MV-4-11 (cell line): Measurements from ENCODE around the gene SGCA.

ENCODE experiments used
- DNase-seq: peaks from one replicate; lab custom pipeline; 2025; lab: John Stamatoyannopoulos, UW

Gene SGCA

GRCh38 chr17:50182783-50183420 lies 17.1 kb downstream of the SGCA start:
- no peak for DNase-seq

DNA sequence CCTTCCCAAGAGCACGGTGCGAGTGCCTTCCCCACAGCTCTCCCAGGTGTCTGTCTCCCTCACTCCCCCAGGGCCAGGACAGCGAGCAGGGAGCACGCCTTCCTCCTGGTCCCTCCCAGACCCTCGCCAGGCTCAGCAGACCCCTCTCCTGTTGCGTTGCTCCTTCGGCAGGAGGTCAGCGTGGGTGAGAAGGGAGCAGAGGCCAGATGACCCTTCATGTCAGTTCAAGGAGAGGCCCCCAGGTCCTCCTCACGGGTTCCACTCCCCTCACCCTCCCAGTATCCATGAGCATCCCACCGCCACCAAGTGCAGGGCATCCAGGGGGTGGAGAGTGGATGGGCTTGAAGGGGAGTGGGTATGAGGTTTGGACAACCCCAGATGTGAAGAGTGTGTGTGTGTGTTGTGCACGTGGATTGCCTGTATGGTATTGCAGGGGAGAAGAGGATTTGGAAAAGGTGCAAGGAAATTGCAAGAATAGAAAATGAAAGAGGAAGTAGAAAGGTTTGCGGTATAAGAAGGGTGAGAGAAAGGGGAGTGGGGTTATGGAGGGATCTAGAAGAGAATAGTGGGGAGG lies 17.7 kb downstream of the SGCA start:
- peak; percentile 87 for DNase-seq

- no peak for DNase-seq
Observed at GRCh38 chr17:50184064-50184463, 18.3 kb downstream of the SGCA start.

GRCh38 chr17:50184611-50185398 lies 19.0 kb downstream of the SGCA start:
- peak; percentile 70 for DNase-seq

DNA sequence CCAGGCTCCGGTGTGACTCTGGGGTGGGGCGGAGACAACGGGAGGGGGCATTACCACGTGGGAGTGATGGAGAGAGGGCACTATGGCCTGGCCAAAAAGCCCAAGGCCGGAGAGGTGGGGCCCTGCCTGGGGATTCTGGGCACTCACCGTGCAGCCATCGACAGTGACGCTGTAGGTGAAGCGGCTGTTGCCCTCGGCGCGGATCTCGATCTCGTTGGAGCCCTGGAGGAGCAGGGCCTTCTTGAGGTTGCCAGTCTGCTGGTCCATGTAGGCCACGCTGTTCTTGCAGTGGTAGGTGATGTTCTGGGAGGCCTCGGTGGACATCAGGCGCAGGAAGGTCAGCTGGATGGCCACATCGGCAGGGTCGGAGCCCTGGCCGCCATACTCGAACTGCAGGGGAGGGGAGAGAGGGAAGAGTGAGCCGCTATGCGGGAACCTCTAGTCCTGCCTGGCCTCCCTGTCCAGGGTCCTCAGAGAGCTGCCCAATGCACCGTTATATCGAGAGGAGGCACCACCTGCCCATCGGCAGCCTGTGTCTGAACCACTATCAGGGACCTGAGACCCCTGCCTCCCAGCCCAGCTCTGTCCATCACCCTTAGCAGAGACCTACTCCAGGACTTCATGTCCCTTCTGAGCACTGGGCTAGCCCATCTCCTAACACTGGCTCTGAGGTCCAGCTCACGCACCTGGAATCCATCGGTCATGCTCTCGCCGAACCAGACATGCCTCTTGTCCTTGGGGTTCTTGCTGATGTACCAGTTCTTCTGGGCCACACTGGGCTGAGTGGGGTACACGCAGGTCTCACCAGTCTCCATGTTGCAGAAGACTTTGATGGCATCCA lies 20.0 kb downstream of the SGCA start:
- DNase-seq: no peak

GRCh38 chr17:50186661-50187393 lies 21.0 kb downstream of the SGCA start:
- DNase-seq: no peak

DNA sequence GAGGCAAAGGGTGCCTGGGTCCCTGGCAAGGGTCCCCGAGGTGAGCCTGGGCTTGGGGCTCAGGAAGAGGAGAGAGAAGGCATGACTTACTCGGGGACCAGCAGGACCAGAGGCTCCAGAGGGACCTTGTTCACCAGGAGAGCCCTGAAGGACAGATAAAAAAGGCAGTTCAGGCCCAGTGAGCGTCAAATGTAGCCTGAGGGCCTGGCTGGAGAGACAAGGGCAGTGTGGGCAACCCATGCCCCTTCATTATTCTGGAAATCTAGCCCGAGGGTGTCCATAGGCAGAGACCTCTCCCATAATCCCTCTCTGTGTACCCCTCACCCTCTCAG lies 21.6 kb downstream of the SGCA start:
- DNase-seq: no peak

DNA sequence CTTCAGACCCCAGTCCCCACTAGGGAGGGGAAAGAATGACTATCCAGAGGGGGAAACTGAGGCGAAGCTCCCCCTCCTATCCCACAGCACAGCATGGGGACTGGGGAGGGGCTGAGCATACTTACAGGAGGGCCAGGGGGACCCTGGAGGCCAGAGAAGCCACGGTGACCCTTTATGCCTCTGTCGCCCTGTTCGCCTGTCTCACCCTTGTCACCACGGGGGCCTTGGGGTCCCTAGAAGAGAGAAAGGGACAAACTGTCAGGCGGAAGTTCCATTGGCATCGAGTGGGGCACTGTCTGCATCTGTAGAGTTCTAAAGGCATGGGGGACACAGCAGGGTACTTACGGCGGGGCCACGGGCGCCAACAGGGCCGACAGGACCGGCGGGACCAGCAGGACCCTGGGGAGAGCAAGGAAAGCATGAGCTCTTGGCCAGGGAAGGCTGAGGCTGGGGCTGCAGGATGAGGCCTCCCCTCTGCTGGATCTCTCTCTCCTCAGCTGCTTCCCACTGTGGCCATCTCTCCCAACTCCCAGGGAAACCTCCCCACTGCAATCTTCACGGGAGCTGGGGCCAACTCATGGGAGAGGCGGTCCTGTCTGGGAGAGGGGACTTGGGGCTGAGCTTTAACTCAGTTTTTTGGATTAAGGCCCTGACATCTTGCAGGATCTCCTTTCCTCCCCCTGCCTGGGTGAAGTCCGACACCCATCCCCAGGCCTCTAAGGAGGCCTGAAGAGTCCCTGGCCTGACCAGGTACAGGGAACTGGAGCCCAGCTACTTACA lies 22.1 kb downstream of the SGCA start:
- DNase-seq: no peak

DNA sequence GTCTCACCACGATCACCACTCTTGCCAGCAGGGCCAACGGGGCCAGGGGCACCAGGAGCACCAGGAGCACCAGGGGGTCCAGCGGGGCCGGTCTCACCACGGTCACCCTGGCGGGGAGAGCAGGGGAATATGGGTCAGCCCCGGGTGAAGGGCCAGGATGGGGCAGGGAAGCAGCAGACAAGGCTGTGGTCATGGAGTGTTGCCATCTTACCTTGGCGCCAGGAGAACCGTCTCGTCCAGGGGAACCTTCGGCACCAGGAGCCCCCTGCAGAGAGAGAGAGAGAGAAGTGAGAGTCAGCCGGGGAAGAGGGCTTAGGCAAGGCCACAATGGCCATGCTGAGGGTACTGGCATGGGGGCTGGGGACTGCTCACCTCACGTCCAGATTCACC lies 22.7 kb downstream of the SGCA start:
- no peak for DNase-seq

- no peak for DNase-seq
Observed at GRCh38 chr17:50188921-50189549, 23.2 kb downstream of the SGCA start.

DNA sequence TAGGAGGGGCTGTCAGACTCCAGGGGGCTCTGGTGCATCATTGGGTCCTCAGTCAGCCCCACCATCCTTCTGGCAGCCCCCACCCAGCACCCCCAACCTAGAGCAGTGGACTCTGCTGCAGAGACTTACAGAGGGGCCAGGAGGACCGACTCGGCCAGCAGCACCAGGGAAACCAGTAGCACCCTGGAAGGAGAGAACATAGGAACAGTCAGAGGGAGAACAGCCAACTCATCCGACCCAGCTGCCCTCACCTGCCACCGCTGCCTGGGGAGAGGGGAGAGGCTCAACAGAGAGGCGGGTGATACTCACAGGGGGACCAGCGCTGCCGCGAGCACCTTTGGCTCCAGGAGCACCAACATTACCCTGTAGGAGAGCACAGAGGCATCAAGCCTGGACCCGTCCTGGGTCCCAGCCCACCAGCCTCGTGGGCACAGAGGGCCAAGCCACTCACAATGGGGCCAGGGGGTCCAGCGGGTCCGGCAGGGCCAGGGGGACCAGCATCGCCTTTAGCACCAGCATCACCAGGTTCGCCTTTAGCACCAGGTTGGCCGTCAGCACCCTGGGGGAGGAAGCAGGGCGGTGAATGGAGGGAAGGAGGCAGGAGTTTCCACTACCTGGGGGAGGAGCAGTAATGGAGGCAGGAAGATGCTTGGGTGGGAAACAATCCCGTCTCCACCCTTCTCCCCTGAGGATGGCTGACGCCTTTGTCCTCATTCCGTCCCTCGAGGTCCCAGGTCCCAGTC lies 23.9 kb downstream of the SGCA start:
- no peak for DNase-seq

DNA sequence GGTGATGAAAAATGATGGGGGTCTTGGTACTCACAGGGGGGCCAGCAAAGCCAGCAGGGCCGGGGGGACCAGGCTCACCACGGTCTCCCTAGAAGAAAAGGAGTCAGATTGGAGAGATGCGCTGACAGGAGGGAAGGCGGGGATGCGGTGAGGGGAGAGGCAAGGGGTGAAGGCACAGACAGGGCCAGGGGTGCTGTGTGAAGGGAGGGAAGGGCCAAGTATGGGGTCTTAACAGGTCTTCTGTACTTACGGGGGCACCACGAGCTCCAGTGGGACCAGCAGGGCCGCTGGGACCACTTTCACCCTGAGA lies 24.4 kb downstream of the SGCA start:
- no peak for DNase-seq

- no peak for DNase-seq
Observed at GRCh38 chr17:50190603-50191358, 25.0 kb downstream of the SGCA start.

DNA sequence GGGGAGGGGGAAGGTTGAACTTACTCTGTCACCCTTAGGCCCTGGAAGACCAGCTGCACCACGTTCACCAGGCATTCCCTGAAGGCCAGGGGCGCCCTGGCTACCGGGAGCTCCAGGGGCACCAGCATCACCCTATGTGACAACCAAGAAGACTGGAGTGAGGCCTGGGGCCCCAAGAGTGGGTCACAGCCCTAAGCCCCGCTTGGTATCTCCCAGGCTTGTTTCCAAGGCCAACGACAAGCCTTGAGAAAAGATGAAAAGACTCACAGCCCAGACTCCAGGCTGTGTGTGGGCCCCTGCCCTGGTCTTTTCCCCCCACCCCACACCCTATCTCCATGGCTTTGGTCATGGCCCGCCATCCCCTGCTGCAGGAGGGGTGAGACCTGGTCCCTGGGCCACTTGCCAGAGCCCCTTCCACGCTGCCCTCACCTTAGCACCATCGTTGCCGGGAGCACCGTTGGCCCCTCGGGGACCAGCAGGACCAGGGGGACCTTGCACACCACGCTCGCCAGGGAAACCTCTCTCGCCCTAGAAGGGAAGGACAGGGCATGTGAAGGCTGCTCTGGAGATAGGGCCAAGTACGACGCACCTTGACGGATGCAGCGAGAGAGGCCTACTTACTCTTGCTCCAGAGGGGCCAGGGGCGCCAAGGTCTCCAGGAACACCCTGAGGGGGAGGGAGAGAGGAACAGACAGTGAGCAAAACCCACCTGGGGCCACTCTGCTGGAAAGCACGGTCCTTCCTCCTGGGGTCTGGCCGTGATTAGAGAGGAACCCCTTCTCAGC lies 25.7 kb downstream of the SGCA start:
- DNase-seq: no peak

DNA sequence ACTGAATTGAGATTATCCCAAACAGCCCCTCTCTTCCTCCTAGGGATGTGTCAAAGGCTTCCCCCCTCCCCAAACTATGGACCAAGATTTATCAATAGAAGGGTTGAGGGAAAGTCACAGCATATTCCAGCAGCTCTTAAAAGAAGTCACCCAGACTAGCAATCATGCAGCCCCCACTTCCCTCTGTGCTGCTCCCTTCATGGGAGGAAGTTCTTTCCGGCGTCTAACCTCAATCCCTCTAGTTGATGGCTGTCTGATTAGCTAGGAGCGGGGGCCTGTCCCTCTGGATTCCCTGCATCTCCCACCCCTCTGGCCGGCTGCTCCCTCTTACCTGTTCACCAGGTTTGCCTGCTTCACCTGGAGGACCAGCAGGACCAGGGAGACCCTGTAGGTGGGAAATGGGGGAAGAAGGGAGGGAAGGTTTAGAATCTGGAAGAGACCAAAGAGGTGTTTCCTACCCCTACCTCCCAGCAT lies 26.4 kb downstream of the SGCA start:
- no peak for DNase-seq

- no peak for DNase-seq
Observed at GRCh38 chr17:50192618-50193291, 26.9 kb downstream of the SGCA start.

- DNase-seq: no peak
Observed at GRCh38 chr17:50194140-50194933, 28.5 kb downstream of the SGCA start.
